ENCODE measurements around the gene SULT6B1.
"Not testable (repeated sequence)": the region's sequence is repeated elsewhere in the genome, so short reads cannot be mapped to it uniquely, and the experiment has no call there.

The SULT6B1 gene, protein sequence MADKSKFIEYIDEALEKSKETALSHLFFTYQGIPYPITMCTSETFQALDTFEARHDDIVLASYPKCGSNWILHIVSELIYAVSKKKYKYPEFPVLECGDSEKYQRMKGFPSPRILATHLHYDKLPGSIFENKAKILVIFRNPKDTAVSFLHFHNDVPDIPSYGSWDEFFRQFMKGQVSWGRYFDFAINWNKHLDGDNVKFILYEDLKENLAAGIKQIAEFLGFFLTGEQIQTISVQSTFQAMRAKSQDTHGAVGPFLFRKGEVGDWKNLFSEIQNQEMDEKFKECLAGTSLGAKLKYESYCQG

GRCh38 chr2:37188570-37188969, at the start of gene SULT6B1:
TSS of gene SULT6B1 (minus strand) at chr2:37188670. CDS start at chr2:37188640, 30 bp downstream.
- no peak within 1 kb of the TSS for H3K4me3 ChIP-seq (ENCODE audit: low read length)
- TF ChIP-seq ZNF274 (IDR thresholded peaks at IDR 0.05; ENCODE audit: low read depth, low read length), result no peak

- no peak for TF ChIP-seq ZNF274 (IDR thresholded peaks at IDR 0.05; ENCODE audit: low read depth, low read length)
- H3K4me3 ChIP-seq (ENCODE audit: low read length), result peak overlapping the region; percentile 82
These were observed 43.9 kb upstream of the SULT6B1 start for GRCh38 chr2:37232131-37232933.

GRCh38 chr2:37231241-37232130, 43.0 kb upstream of the SULT6B1 start, which contains the start of the genes CEBPZ and NDUFAF7:
TSS of gene CEBPZ (minus strand) at chr2:37231596. CDS start at chr2:37231567, 29 bp downstream.
TSS of gene NDUFAF7 (plus strand) at chr2:37231658. CDS start at chr2:37231706, 48 bp downstream.
- TF ChIP-seq ZNF274 (IDR thresholded peaks at IDR 0.05; ENCODE audit: low read depth, low read length), result no peak
- H3K4me3 ChIP-seq (ENCODE audit: low read length), result peak within 1 kb of the TSS; percentile 82

DNA sequence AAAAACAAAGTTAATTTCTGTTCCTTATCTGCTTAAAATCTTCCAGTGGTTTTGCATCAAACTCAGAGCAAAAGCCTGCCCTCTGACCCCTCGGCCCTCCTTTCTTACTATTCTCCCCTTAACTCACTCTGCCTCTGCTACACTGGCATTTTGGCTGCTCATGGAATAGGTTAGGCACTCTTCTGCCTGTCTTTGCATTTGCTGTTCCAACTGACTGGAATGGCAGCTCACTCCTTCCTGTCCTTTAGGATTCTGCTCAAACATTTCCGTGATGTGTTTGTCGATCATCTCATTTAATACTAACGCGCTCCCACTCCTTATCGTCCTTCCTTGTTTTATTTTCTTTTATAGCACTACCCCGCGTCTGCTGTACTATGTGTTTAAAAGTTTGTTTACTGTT, 42.1 kb upstream of the SULT6B1 start:
- no peak for TF ChIP-seq ZNF274 (IDR thresholded peaks at IDR 0.05; ENCODE audit: low read depth, low read length)
- H3K4me3 ChIP-seq (ENCODE audit: low read length), result peak overlapping the region; percentile 82

GRCh38 chr2:37228788-37229187, 40.3 kb upstream of the SULT6B1 start:
- H3K4me3 ChIP-seq (ENCODE audit: low read length), result no peak overlapping the region
- no peak for TF ChIP-seq ZNF274 (IDR thresholded peaks at IDR 0.05; ENCODE audit: low read depth, low read length)

DNA sequence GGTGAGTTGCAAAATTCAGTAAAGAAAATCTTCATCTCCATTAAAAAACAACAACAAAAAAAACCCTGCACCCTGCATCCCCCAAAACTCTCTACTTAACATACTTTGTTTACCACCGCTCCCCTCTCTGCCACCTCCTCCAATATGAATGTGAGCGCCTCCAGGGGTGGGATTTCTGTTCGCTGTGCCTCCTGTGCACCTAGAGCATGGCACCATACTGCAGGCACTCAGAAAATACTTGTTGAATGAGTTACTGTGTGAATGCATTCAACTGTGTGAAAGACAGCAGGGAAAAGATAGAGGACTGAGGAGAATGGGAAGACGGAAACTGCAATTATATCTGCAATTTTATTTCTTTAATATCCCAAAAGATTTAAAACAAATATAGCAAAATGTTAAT, 38.4 kb upstream of the SULT6B1 start:
- no peak for TF ChIP-seq ZNF274 (IDR thresholded peaks at IDR 0.05; ENCODE audit: low read depth, low read length)

GRCh38 chr2:37225129-37225528, 36.7 kb upstream of the SULT6B1 start:
- not testable (repeated sequence) for H3K4me3 ChIP-seq (ENCODE audit: low read length)

More for the DNA sequence above, 38.4 kb upstream of the SULT6B1 start:
- no peak overlapping the region for H3K4me3 ChIP-seq (ENCODE audit: low read length)

DNA sequence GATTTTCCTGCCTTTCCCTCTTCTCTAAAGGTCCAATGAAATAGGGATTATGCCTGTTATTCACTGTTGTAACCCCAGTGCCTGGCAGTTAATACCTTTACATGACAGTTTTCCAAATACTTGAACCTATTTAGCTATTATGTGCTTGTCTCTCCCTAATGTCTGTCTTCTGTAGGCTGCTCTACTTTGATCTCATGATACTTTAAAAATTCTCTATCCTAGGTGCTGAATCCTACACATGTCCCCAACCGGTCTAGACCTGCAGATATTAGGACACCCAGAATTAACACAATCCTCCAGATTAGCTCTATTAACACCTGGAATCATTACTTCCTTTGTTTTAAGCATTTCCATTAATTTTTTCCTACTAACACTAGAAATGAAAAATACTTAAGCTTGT, 35.6 kb upstream of the SULT6B1 start:
- H3K4me3 ChIP-seq (ENCODE audit: low read length), result no peak overlapping the region
- TF ChIP-seq ZNF274 (IDR thresholded peaks at IDR 0.05; ENCODE audit: low read depth, low read length), result no peak

- no peak overlapping the region for H3K4me3 ChIP-seq (ENCODE audit: low read length)
- TF ChIP-seq ZNF274 (IDR thresholded peaks at IDR 0.05; ENCODE audit: low read depth, low read length), result no peak
These were observed 34.7 kb upstream of the SULT6B1 start for GRCh38 chr2:37223131-37223530.

DNA sequence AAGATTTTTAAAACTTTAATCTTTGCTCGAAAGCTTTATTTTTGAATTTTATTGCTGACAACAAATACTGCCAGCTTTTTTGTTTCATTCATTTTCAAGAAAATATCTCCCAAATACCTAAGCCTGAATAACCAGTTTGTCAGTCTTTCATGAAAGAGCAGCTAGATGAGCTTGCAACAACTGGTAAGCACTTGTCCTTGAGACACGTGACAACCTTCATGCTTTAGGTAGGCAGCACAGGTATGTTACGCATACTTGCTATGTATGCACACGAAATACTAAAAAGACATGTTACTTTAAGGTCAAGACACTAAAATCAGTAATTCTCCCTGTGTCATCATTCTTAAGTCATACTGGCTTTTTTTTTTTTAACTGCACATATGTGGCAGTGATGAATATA, 30.6 kb upstream of the SULT6B1 start:
- H3K4me3 ChIP-seq (ENCODE audit: low read length), result no peak overlapping the region
- no peak for TF ChIP-seq ZNF274 (IDR thresholded peaks at IDR 0.05; ENCODE audit: low read depth, low read length)

DNA sequence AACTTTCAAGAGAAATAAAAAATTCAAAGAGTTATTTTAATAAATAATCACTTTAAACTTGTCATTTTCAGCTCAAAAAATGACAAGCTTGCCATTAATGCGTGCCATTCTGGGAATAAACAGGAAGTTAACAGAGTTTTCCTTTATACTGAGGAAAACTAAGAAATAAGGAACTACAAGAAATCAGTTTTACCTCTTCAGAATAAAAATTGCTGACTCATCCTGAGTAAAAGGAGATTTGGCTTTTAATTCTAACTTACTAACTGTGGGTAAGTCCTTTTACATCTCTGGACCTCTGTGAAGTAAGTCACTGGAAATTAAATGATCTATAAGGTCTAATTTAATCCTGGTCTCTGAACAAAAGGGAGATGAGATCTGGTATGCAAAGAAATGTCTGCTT, 26.8 kb upstream of the SULT6B1 start:
- no peak for TF ChIP-seq ZNF274 (IDR thresholded peaks at IDR 0.05; ENCODE audit: low read depth, low read length)
- no peak overlapping the region for H3K4me3 ChIP-seq (ENCODE audit: low read length)

GRCh38 chr2:37211939-37212338, 23.5 kb upstream of the SULT6B1 start:
- no peak overlapping the region for H3K4me3 ChIP-seq (ENCODE audit: low read length)
- no peak for TF ChIP-seq ZNF274 (IDR thresholded peaks at IDR 0.05; ENCODE audit: low read depth, low read length)

GRCh38 chr2:37211212-37211611, 22.7 kb upstream of the SULT6B1 start:
- no peak for TF ChIP-seq ZNF274 (IDR thresholded peaks at IDR 0.05; ENCODE audit: low read depth, low read length)

GRCh38 chr2:37206760-37207159, 18.3 kb upstream of the SULT6B1 start:
- H3K4me3 ChIP-seq (ENCODE audit: low read length), result not testable (repeated sequence)

More at GRCh38 chr2:37211212-37211611, 22.7 kb upstream of the SULT6B1 start:
- H3K4me3 ChIP-seq (ENCODE audit: low read length), result no peak overlapping the region
